HL-60/S4 (cell line): ENCODE data around the gene PDZD4.

Experiments used
- in situ Hi-C: fragments of 300-500 bp; cut with MboI; formaldehyde crosslinking; loops from 2 replicates; pipeline ENCODE4 v1.14.3; 2022; ENCODE audit warnings: low sequenced_read_pairs

PDZD4 gene

GRCh38 chrX:153867671-153868070 lies 37.3 kb upstream of the PDZD4 start:
- in situ Hi-C loops = no loop called here

GRCh38 chrX:153867139-153867538 lies 36.8 kb upstream of the PDZD4 start:
- in situ Hi-C loops = no loop called here

- in situ Hi-C loops = no loop called here
These were observed 36.1 kb upstream of the PDZD4 start for GRCh38 chrX:153866302-153867019.

GRCh38 chrX:153865685-153866084 lies 35.3 kb upstream of the PDZD4 start:
- in situ Hi-C loops = no loop called here

GRCh38 chrX:153865321-153865580 lies 34.9 kb upstream of the PDZD4 start:
- in situ Hi-C loops = no loop called here

GRCh38 chrX:153864561-153865320 lies 34.4 kb upstream of the PDZD4 start:
- in situ Hi-C loops = no loop called here

- in situ Hi-C loops = no loop called here
These were observed 33.8 kb upstream of the PDZD4 start for GRCh38 chrX:153864101-153864500.

GRCh38 chrX:153863251-153863991 lies 33.1 kb upstream of the PDZD4 start:
- in situ Hi-C loops = no loop called here

GRCh38 chrX:153862369-153863250 lies 32.3 kb upstream of the PDZD4 start:
- in situ Hi-C loops = no loop called here

GRCh38 chrX:153861733-153862310 lies 31.5 kb upstream of the PDZD4 start:
- in situ Hi-C loops = no loop called here

- in situ Hi-C loops = no loop called here
These were observed 30.8 kb upstream of the PDZD4 start for GRCh38 chrX:153861151-153861550.

GRCh38 chrX:153857348-153857903 lies 27.1 kb upstream of the PDZD4 start:
- in situ Hi-C loops = no loop called here

- in situ Hi-C loops = no loop called here
These were observed 24.4 kb upstream of the PDZD4 start for GRCh38 chrX:153854702-153855101.

- in situ Hi-C loops = no loop called here
These were observed 23.5 kb upstream of the PDZD4 start for GRCh38 chrX:153853902-153854267.

- in situ Hi-C loops = no loop called here
These were observed 23.0 kb upstream of the PDZD4 start for GRCh38 chrX:153853180-153853901.

- in situ Hi-C loops = no loop called here
These were observed 21.6 kb upstream of the PDZD4 start for GRCh38 chrX:153851981-153852380.

- in situ Hi-C loops = no loop called here
These were observed 18.0 kb upstream of the PDZD4 start for GRCh38 chrX:153848325-153848724.

- in situ Hi-C loops = no loop called here
These were observed 15.5 kb upstream of the PDZD4 start for GRCh38 chrX:153845842-153846241.

GRCh38 chrX:153845195-153845594 lies 14.9 kb upstream of the PDZD4 start:
- in situ Hi-C loops = no loop called here
